Kasumi-1 (cell line): ENCODE data around the gene BRD1.
"Not testable (repeated sequence)": the region's sequence is repeated elsewhere in the genome, so short reads cannot be mapped to it uniquely, and the experiment has no call there.

Source experiments
- DNase-seq, 2 experiments: peaks; one replicate each; lab custom pipeline; 2025; lab: John Stamatoyannopoulos, UW

Gene BRD1

GRCh38 chr22:49826603-49827270 is 936 bp downstream of the BRD1 start:
- DNase-seq: no peak

DNA sequence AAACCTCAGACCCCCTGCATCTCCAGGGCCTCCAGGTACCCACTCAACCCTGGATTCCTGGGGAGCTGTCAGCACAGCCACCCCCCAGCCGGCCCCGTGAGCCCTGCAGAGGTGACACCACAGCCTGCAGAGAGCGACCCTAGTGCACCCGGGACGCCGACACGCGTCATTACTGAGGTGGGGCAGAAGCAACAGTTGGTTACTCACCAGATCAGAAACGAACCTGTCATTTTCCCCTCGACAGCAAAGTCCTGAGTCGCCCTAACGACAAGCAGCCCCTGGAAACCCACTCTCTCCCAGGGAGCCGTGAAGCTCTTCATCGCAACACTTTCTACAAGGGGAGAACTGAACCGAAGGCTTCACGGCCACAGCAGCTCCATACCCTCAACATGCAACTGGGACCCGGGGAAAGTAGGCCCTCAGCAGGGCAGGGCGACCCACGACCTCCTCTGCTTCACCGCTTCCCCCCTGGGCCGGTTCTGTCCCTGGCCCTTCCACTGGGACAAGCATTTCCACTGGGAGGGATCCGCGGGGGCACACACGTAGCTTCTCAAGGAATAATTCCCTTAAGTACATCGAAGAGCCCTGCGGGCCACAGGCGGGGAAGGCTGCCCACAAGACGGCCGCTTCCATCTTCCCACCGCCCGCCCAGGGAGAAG is 1.6 kb downstream of the BRD1 start:
- peak in 1 of 2 experiments; percentile 9 for DNase-seq

- DNase-seq: no peak
Measured at GRCh38 chr22:49825436-49825835, 2.2 kb downstream of the BRD1 start.

DNA sequence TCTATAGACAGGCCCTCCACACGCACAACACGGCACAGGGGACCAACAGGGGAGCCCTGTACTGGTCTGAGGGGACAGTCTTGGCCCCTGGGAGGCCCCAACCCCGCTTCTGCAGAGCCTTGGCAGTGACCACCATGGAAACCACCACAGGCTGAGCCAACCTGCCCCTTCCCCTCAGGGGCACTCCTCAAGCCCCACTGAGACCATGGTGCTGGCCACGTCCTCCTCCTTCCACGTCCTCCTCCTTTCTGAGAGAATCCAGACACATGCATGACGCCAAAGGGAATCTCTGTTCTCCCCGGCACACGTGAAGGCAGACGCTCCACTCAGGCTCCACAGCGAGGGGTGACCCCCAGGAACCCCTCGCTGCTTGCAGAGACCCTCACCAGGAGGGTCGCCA is 2.7 kb downstream of the BRD1 start:
- DNase-seq: no peak

- DNase-seq: no peak
Measured at GRCh38 chr22:49824185-49824925, 3.3 kb downstream of the BRD1 start.

DNA sequence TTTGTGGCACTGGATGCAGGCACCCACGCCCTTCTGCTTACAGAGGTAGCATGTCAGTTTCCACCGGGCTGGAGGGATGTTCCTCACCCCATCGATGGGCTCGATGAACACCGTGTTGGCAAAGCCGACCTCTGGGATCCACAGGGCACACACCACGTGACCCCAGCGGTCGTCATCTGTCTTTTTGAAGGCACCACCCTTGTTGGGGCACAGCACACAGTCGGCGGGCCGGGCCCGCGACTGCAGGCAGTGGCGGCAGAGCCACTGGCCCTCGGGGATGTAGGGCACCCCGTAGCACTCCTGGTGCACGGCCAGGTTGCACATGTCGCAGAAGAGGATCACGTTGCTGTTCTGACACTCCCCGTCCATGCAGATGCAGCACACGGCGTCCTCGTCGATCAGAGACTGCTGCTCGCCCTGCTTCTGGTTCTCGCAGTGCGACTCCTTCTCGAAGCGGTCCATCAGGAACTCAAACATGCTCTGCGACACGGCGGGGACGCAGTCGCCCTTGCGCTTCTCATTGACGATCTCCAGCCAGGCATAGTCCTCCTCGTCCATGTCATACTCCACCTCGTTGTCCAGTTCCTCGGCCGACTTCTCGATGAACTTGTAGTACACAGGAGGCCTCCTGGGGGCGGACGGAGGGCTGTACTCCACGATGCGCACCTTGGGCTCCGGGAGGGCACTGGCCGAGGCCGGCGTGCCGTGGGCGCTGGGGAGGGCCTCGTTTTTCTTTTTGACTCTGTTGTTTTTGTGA is 4.2 kb downstream of the BRD1 start:
- DNase-seq: no peak

DNA sequence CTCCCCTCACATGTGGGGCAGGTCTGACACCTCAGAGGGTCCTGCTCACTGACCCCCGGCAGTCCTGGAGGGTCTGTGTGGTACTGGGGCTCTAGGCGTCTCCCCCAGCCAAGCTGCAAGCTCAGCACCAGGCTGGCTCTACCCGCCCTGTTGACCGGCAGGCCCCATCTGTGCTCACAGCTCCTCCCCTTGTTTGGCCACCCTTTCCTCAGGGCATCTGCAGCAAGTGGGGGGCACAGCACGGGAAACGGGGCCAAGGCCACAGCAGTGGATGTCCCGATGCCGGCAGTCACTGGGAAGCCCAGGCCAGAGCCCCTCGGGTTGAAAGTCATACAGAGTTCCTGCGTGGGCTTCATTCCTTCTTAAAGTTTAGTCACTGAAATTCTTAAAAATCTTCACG is 5.9 kb downstream of the BRD1 start:
- not testable (repeated sequence) for DNase-seq

DNA sequence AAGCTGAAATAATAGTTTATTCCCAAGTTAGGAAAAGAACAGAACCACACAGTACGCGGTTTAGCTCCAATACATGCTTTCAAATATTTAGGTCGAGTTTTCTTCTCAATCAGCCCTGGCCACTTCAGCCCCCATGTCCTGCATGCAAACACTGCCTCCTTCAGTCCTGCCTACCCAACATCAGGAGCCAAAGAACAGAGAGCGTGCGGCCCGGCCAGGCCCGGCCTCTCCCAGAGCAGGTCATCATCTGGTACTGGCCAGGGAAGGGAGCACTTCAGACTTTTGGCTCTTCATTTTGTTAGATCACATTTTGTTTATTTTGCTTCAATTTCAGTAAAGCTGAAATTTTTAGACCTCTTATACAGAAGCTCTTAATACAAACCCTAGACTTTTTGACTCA is 6.7 kb downstream of the BRD1 start:
- no peak for DNase-seq

GRCh38 chr22:49817359-49817758 is 10.3 kb downstream of the BRD1 start:
- no peak for DNase-seq

GRCh38 chr22:49815641-49816091 is 12.0 kb downstream of the BRD1 start:
- no peak for DNase-seq

DNA sequence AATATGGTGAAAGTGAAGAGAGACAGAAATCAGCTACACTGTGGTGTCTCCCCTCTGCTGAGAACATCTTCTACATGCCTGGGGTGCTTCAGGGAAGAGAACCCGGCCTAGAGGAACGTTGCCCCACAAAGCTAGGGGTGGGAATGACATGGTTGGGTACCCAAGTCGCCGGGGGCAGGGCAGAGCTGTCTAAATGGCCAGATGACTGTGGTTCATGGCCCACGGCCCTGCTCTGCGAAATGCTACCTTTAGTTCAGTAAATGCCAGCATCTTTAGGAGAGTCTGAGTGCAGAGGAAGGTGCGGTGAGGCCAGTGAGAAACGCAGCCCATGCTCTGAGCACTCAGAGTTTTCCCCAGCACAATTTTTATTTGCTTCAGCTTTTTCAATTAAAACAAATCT is 12.8 kb downstream of the BRD1 start:
- no peak for DNase-seq

- DNase-seq: no peak
Measured at GRCh38 chr22:49814164-49814686, 13.4 kb downstream of the BRD1 start.

DNA sequence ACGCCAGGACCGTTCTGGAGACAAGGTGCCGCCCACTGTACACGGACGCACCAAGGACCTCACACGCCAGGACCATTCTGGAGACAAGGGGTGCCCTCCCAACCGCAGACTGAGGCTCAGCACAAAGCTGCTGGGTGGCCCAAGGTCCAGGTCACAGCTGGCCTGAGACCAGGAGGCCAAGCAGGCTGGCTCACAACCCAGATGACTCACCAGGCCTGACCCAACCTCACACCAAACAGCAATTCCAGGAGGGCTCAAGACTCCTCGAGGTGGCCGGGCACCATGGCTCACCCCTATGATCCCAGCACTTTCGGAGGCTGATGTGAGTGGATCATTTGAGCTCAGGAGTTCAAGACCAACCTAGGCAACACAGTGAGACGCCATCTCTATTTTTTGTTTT is 14.8 kb downstream of the BRD1 start:
- DNase-seq: no peak

DNA sequence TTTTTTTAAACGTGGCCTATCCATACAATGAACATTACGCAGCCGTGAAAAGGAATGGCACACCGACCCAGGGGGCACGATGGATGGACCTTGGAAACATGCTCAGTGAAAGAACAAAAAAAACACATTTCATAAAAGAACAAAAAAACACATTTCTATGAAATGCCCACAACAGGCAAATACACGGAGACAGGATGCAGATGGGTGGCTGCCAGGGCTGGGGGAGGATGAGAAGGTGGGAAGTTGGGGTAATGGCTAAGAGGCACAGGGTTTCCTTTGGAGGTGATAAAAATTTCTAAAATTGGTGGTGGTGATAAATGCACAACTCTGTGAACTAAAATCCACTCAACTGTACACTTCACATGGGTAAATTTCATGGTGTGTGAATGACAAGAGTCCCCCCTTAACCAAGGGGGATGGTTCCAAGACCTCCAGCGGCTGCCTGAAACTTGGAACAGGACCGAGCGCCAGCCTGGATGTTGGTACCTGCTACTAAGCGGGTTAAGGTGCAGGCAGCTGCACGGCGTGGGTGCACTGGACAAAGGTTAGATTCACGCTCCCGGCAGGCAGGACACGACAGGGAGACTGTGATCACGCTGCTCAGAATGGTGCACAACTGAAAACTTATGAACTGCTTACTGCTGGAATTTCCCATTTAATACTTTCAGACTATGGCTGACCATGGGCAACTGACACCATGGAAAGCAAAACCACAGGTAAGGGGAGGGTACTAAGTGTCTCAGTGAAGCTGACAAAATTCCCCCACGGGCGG is 16.5 kb downstream of the BRD1 start:
- DNase-seq: peak; percentile 54 to 65

- peak in 1 of 2 experiments; percentile 23 for DNase-seq
Measured at GRCh38 chr22:49810363-49811019, 17.2 kb downstream of the BRD1 start.

GRCh38 chr22:49807780-49808708 is 19.6 kb downstream of the BRD1 start:
- no peak for DNase-seq

DNA sequence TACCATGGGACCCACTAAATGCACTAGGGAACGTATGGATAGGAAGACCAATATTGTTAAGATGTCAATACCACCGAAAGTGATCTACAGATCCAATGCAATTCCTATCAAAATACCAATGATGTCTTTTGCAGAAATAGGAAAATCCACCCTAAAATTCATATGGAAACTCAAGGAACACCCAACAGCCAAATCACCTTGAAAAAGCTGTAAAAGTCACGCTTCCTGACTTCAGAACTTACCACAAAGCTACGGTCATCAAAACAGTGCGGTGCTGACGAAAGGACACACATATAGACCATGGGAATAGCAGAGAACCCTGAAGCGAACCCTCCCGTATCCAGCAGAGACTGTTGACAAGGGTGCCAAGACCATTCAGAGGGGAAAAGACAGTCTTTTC is 20.5 kb downstream of the BRD1 start:
- no peak for DNase-seq

DNA sequence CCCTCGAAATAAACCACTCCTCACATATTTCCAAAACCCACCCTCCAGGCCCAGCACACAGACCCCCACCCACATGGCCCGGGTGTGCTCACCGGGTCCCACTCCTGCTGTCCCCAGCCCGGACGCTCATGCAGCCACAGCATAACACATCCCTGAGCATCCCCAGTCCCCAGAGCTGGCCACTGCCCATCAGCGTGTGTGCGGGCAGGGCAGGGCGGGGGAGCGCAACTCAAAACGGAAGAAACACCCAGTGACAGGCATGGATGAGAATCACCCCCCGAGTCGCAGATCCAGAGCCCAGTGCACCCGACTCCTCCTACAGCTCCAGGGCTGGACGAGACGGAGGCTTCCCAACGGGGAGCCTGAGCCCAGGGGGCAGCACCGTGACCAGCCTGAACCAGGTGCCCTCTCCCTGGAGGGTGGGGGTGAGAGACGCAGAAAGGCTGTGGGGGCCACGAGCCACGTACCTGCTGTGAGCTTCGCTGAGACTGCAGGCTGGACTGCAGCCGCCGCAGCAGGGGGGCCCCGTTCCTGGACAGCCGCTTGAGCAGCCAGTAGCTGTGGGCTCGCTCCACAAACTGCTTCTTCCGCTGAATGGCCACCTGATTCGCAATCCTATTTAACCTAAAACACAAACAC is 23.8 kb downstream of the BRD1 start:
- no peak for DNase-seq

DNA sequence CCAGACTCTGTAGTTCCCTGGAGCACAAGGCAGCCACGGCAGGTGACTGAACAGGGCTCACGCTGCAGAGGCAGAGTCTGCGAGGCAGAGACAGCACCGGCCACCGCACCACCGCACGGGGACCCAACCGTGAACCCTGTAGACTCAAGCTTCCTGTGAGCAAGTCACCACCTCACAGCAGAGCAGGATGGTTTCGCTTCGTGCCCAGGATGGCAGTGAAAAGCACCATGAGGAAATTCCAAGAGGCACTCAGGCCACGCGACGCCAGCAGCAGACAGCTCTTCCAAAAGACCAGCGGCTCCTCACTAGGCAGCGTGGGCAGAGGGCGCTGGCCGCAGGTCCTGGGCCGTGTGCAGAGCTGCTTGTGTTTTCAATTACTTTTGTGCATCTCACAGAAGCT is 24.5 kb downstream of the BRD1 start:
- no peak for DNase-seq
